ENCODE data around the gene HTN3.
"Not testable (repeated sequence)": the region's sequence is repeated elsewhere in the genome, so short reads cannot be mapped to it uniquely, and the experiment has no call there.

Gene HTN3

DNA sequence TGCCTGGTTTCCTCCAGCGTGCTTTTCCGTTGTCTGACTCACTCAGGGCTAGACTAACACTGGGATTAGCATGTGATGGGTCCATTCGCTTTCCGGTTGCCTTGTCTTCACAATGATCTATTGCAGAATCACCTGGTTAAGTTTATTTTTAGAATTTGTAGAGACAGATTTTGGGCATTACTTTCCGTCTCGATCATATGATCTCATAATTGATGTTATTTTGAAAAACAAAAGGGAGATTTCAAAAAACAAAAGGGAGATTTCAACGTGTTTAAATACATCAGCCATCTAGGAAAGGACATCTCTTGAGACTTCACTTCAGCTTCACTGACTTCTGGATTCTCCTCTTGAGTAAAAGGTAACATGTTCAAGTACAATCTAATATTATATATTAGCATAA lies at the start of gene HTN3:
Gene HTN3 (plus strand): TSS at position 301 of the 400 bp plus-strand sequence. CDS start 2,282 bp downstream, outside the sequence.
- not testable (repeated sequence) for DNase-seq (ENCODE audit: low spot score)

GRCh38 chr4:69984030-69984443 lies 44.2 kb upstream of the HTN3 start:
- DNase-seq (ENCODE audit: low spot score), result no peak

- no peak for DNase-seq (ENCODE audit: low spot score)
These were observed 41.6 kb upstream of the HTN3 start for GRCh38 chr4:69986663-69987062.

GRCh38 chr4:69991016-69991415 lies 37.2 kb upstream of the HTN3 start:
- DNase-seq (ENCODE audit: low spot score), result no peak

DNA sequence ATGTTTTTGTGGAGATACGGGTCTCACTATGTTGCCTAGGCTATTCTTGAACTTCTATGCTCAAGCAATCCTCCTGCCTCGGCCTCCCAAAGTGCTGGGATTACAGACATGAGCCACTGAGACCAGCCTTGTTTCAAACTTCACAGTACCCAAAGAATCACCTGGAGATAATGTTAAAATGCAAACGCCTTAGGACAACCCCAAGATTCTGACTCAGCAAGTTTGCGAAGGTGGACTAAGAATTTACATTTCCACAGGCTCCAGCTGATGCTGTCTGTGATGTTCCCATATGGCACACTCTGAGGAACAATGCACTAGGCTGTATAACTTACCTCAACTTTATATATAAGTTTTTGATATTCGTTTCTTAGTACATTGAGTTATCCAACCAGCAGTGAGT lies 33.5 kb upstream of the HTN3 start:
- DNase-seq (ENCODE audit: low spot score), result no peak

- DNase-seq (ENCODE audit: low spot score), result no peak
These were observed 32.7 kb upstream of the HTN3 start, which contains the start of gene STATH for GRCh38 chr4:69995526-69996016. TSS of gene STATH (plus strand) at chr4:69995966. CDS start at chr4:69998438, 2,472 bp downstream.

- no peak for DNase-seq (ENCODE audit: low spot score)
These were observed 28.8 kb upstream of the HTN3 start for GRCh38 chr4:69999420-69999819.

GRCh38 chr4:70000711-70001110 lies 27.5 kb upstream of the HTN3 start:
- DNase-seq (ENCODE audit: low spot score), result no peak

DNA sequence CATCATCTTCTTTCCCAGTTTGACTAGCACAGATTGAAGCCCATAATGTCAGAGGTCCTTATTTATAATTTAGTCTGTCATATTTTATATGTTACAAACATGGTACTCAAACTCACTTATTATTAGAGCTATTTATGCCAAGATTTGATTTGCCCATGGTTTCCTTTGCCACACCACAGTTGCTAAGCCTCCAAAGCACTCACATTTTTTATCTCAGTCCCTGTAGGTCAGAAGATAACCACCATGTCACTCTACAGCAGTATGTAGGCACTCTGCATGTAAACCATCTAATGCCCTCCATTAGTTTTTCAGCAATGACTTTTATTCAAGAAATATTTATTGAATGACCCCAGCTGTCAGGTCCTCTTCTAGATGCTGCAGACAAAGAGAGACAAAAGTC lies 25.8 kb upstream of the HTN3 start:
- DNase-seq (ENCODE audit: low spot score), result no peak

DNA sequence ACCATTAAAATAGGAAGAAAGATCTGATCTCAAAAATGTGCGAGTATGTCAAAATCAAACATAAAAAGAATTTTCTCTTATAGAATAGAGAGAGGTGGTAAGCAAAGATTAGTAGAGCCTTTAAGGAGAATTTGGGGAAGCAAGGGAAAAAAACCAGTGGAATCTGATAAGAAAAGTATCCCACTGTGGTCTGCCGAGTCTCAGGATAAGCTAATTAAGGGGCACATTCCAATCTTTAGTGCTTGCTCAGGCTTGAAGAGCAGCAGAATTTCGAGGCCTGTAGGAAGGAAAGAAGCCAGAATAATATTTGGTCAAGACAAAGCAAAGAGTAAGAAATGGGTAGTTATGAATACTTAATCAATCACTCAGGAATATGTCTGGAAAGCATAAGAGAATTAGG lies 19.5 kb upstream of the HTN3 start:
- no peak for DNase-seq (ENCODE audit: low spot score)

DNA sequence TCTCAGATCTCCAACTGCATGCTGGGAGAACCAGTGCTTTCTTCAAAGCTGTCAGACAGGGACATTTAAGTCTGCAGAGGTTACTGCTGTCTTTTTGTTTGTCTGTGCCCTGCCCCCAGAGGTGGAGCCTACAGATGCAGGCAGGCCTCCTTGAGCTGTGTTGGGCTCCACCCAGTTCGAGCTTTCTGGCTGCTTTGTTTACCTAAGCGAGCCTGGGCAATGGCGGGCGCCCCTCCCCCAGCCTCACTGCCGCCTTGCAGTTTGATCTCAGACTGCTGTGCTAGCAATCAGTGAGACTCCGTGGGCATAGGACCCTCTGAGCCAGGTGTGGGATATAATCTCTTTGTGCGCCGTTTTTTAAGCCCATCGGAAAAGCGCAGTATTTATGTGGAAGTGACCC lies 9.3 kb upstream of the HTN3 start:
- DNase-seq (ENCODE audit: low spot score), result not testable (repeated sequence)

- DNase-seq (ENCODE audit: low spot score), result no peak
These were observed 5.0 kb upstream of the HTN3 start for GRCh38 chr4:70023218-70023617.

DNA sequence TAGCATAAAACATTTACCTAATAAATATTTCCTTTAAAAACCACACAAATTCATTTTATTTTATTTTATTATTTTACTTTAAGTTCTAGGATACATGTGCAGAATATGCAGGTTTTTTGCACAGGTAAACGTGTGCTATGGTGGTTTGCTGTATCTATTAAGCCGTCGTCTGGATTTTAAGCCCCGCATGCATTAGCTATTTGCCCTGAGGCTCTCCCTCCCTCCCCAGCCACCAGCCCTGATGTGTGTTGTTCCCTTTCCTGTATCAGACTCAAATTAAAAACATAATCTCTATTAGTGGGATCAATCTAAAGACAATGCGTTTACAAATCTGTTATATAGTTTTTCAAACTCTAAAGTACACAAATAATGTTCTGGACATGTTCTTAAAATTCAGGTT lies 1.2 kb upstream of the HTN3 start:
- no peak for DNase-seq (ENCODE audit: low spot score)

DNA sequence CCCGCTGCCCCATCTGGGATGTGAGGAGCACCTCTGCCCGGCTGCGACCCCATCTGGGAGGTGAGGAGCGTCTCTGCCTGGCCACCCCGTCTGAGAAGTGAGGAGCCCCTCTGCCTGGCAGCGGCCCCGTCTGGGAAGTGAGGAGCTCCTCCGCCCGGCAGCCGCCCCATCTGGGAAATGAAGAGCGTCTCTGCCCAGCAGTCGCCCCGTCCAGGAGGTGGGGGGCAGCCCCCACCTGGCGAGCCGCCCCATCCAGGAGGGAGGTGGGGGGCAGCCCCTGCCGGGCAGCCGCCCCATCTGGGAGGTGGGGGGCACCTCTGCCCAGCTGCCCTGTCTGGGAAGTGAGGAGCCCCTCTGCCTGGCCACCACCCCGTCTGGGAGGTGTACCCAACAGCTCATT lies 9.3 kb downstream of the HTN3 start:
- not testable (repeated sequence) for DNase-seq (ENCODE audit: low spot score)

DNA sequence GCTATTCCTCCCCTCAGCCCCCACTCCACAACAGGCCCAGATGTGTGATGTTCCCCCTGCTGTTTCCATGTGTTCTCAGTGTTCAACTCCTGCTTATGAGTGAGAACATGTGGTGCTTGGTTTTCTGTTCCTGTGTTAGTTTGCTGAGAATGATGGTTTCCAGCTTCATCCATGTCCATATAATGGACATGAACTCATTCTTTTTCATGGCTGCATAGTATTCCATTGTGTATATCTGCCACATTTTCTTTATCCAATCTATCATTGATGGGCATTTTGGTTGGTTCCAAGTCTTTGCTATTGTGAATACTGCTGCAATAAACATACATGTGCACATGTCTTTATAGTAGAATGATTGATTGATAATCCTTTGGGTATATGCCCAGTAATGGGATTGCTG lies 11.7 kb downstream of the HTN3 start:
- DNase-seq (ENCODE audit: low spot score), result not testable (repeated sequence)

GRCh38 chr4:70041652-70042286 lies 13.5 kb downstream of the HTN3 start:
- no peak for DNase-seq (ENCODE audit: low spot score)

- DNase-seq (ENCODE audit: low spot score), result not testable (repeated sequence)
These were observed 21.9 kb downstream of the HTN3 start, which contains the start of gene HTN1 for GRCh38 chr4:70050138-70050537. TSS of gene HTN1 (plus strand) at chr4:70050438. CDS start at chr4:70053077, 2,639 bp downstream.

DNA sequence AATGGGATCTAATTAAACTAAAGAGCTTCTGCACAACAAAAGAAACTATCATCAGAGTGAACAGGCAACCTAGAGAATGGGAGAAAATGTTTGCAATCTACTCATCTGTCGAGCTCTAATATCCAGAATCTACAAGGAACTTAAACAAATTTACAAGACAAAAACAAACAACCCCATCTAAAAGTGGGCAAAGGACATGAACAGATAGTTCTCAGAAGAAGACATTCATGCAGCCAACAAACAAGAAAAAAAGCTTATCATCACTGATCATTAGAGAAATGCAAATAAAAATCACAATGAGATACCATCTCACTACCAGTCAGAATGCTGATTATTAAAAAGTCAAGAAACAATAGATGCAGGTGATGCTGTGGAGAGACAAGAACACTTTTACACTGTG lies 28.3 kb downstream of the HTN3 start:
- not testable (repeated sequence) for DNase-seq (ENCODE audit: low spot score)

- DNase-seq (ENCODE audit: low spot score), result no peak
These were observed 29.4 kb downstream of the HTN3 start for GRCh38 chr4:70057651-70058050.

GRCh38 chr4:70059149-70059548 lies 30.9 kb downstream of the HTN3 start:
- no peak for DNase-seq (ENCODE audit: low spot score)

DNA sequence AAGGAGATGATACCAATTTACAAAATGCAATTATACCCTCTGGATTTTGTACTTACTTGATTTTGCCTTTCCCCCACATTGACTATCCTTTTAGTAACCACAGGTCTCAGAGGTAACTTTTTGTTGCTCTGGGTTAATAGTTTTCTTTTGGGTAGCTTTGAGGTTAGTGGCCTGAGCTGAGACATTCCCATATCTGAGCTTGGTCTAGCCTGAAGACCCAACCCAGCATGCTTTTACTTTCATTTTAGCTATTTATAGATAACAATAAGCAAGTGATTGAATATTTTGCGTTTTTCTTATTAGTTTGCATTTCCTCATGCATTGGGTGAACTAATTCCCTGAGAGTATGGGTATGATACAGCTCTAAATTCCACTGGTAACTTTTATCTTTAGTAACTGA lies 33.7 kb downstream of the HTN3 start:
- no peak for DNase-seq (ENCODE audit: low spot score)

- DNase-seq (ENCODE audit: low spot score), result no peak
These were observed 51.9 kb downstream of the HTN3 start for GRCh38 chr4:70080205-70080604.
